ENCODE results near the gene ZNF493.

The ZNF493 gene

GRCh38 chr19:21396893-21397572 is at the start of gene ZNF493:
TSS of gene ZNF493 (plus strand) at chr19:21397133. CDS start at chr19:21397238, 105 bp downstream.
- peak; percentile 92 to 96 for DNase-seq

- no peak for DNase-seq
Measured at GRCh38 chr19:21352830-21353229, 44.1 kb upstream of the ZNF493 start.

GRCh38 chr19:21358768-21359451 is 38.0 kb upstream of the ZNF493 start, which contains the start of gene ZNF738:
TSS of gene ZNF738 (plus strand) at chr19:21359000. CDS start at chr19:21359141, 141 bp downstream.
- DNase-seq, result peak; percentile 92 to 95

GRCh38 chr19:21362291-21362690 is 34.6 kb upstream of the ZNF493 start:
- DNase-seq, result no peak

GRCh38 chr19:21383980-21384582 is 12.9 kb upstream of the ZNF493 start:
- no peak for DNase-seq

GRCh38 chr19:21396121-21396520 is 812 bp upstream of the ZNF493 start:
- no peak for DNase-seq

- DNase-seq, result no peak
Measured at GRCh38 chr19:21398851-21399250, 1.9 kb downstream of the ZNF493 start.

- DNase-seq, result no peak
Measured at GRCh38 chr19:21402303-21402985, 5.5 kb downstream of the ZNF493 start.

- no peak for DNase-seq
Measured at GRCh38 chr19:21410166-21410565, 13.2 kb downstream of the ZNF493 start.

GRCh38 chr19:21422244-21422643 is 25.3 kb downstream of the ZNF493 start:
- no peak for DNase-seq

- no peak for DNase-seq
Measured at GRCh38 chr19:21423057-21424041, 26.4 kb downstream of the ZNF493 start.

- no peak for DNase-seq
Measured at GRCh38 chr19:21430675-21431074, 33.7 kb downstream of the ZNF493 start.

GRCh38 chr19:21432590-21432989 is 35.7 kb downstream of the ZNF493 start:
- DNase-seq, result no peak

GRCh38 chr19:21434516-21434915 is 37.6 kb downstream of the ZNF493 start:
- no peak for DNase-seq

GRCh38 chr19:21434967-21435544 is 38.1 kb downstream of the ZNF493 start:
- no peak for DNase-seq

GRCh38 chr19:21439201-21439751 is 42.3 kb downstream of the ZNF493 start:
- DNase-seq, result no peak

- no peak for DNase-seq
Measured at GRCh38 chr19:21440321-21440720, 43.4 kb downstream of the ZNF493 start.

GRCh38 chr19:21451187-21451586 is 54.3 kb downstream of the ZNF493 start:
- DNase-seq, result no peak

GRCh38 chr19:21454901-21455300 is 58.0 kb downstream of the ZNF493 start:
- no peak for DNase-seq

GRCh38 chr19:21460686-21461085 is 63.8 kb downstream of the ZNF493 start:
- no peak for DNase-seq

- no peak for DNase-seq
Measured at GRCh38 chr19:21462540-21462939, 65.6 kb downstream of the ZNF493 start.

Measured in NCI-H446 (cell line).